ENCODE data around the gene GABRA5.

GRCh38 chr15:26910715-26911114, 43.9 kb downstream of the GABRA5 start:
- no peak for TF ChIP-seq POLR2AphosphoS5 (IDR thresholded peaks at IDR 0.05; ENCODE audit: low read depth)
- no peak for TF ChIP-seq CTCF (IDR thresholded peaks at IDR 0.05; ENCODE audit: insufficient read depth, low read length)
- TF ChIP-seq REST (IDR thresholded peaks at IDR 0.05; ENCODE audit: insufficient replicate concordance, low read depth), result no peak
- TF ChIP-seq SPI1 (IDR thresholded peaks at IDR 0.05; ENCODE audit: borderline replicate concordance, low read depth), result no peak
- TF ChIP-seq GABPA (IDR thresholded peaks at IDR 0.05; ENCODE audit: low read depth), result no peak

All from HL-60 (cell line).